Mesothelial cell of epicardium (in vitro differentiated cells): ENCODE data around the gene SMIM43. TPM values are rescaled to one million over a fixed set of nuclear protein-coding genes. Genes with fewer than 3 reads are reported as not detected.
A peak's percentile ranks its signal among the peaks of the same experiment; 100 is the strongest.

ENCODE experiments used
- DNase-seq, 2 experiments: peaks; one replicate each; pipeline ENCODE4 v3.0.0; 2021; ENCODE audit warnings: low spot score in 2 of 2; ENCODE audit not compliant: unreplicated experiment in 2 of 2
- H3K27ac Mint-ChIP-seq: 2 replicates; pipeline ENCODE4 v1.8.0; 2021; ENCODE audit warnings: mixed read lengths
- H3K27me3 Mint-ChIP-seq: 2 replicates; pipeline ENCODE4 v1.8.0; 2021; ENCODE audit warnings: low read depth, mixed read lengths
- H3K36me3 Mint-ChIP-seq: 2 replicates; pipeline ENCODE4 v1.8.0; 2021; ENCODE audit warnings: mixed read lengths
- H3K4me1 Mint-ChIP-seq: 2 replicates; pipeline ENCODE4 v1.8.0; 2021; ENCODE audit warnings: mixed read lengths
- H3K4me3 Mint-ChIP-seq: 2 replicates; pipeline ENCODE4 v1.8.0; 2021; ENCODE audit warnings: mild to moderate bottlenecking, moderate library complexity, mixed read lengths
- H3K9me3 Mint-ChIP-seq: 2 replicates; pipeline ENCODE4 v1.8.0; 2021; ENCODE audit warnings: mixed read lengths
- total RNA-seq: library from RNA; stranded (reverse); gene quantifications from 3 replicates; pipeline ENCODE4 v1.2.1, GENCODE V29; 2021
- TF ChIP-seq, protein P1 (sequence below): fragments of 200-600 bp; sonication (generic); IDR thresholded peaks from one replicate; pipeline ENCODE4 v1.5.0; 2021; ENCODE audit warnings: antibody characterized with exemption; ENCODE audit not compliant: unreplicated experiment

The SMIM43 gene
- total RNA-seq, 1 donor from 2014 or later = not detected

DNA sequence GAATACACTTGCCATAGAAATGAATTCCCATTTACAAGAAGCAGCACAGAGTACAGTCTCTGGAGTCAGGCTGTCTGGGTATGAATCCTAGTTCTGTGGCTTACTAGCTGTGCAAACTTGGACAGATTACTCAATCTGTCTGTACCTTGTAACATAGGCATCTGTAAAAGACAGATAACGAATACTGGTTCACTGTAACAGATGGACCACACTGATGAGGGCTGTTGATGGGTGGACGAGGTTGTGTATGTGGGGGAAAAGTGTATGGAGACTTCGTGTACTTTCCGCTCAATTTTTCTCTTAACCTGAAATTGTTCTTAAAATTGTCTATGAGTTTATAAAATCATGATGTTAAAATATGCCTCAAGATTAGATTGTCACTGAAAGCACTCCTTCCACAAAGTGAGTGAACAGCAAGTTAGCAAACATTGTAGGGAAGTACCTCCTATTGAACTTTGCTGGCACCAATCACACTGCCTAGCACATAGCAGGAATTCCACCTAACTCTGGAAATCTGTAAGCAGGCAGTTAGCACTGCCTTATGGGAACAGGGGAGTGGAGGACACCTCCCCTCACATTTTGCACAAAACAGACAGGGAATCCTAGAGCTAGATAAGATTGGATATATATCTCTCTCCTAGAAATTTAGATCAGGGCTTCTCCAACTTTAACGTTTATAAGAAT, 29.7 kb upstream of the SMIM43 start:
- TF ChIP-seq, protein P1, sequence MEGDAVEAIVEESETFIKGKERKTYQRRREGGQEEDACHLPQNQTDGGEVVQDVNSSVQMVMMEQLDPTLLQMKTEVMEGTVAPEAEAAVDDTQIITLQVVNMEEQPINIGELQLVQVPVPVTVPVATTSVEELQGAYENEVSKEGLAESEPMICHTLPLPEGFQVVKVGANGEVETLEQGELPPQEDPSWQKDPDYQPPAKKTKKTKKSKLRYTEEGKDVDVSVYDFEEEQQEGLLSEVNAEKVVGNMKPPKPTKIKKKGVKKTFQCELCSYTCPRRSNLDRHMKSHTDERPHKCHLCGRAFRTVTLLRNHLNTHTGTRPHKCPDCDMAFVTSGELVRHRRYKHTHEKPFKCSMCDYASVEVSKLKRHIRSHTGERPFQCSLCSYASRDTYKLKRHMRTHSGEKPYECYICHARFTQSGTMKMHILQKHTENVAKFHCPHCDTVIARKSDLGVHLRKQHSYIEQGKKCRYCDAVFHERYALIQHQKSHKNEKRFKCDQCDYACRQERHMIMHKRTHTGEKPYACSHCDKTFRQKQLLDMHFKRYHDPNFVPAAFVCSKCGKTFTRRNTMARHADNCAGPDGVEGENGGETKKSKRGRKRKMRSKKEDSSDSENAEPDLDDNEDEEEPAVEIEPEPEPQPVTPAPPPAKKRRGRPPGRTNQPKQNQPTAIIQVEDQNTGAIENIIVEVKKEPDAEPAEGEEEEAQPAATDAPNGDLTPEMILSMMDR = no peak
- Mint-ChIP-seq H3K36me3 (no peaks in the 10 kb centered on the region), H3K4me3 (no peak overlapping the region), H3K9me3 (no peaks in the 10 kb centered on the region), H3K27ac (peak overlapping the region; percentile 52), H3K27me3 (peaks cover 31% of the 10 kb centered on the region), H3K4me1 (peaks cover 10% of the 10 kb centered on the region)
- DNase-seq = no peak

DNA sequence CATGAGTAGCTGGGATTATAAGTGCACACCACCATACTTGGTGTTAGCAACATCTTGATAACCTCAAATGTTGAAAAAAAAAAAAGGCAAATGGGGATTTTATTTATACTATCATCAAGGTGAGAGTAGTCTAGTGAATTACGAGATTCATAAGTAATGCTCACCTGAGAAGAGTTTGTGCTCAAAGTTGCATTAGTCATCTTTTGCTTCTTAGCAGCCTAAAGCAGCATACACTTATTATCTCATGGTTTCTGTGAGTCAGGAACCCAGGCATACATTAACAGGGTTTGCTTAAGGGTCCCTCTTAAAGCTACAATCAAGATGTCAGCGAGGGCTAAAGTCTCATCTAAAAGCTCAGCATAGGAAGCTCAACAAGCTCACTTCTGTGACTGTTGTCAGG, 28.0 kb upstream of the SMIM43 start:
- TF ChIP-seq, protein P1 = no peak
- Mint-ChIP-seq H3K27ac (no peak overlapping the region), H3K4me3 (no peak overlapping the region), H3K4me1 (peaks cover 10% of the 10 kb centered on the region), H3K9me3 (no peaks in the 10 kb centered on the region), H3K36me3 (no peaks in the 10 kb centered on the region), H3K27me3 (peaks cover 46% of the 10 kb centered on the region)
- no peak for DNase-seq

DNA sequence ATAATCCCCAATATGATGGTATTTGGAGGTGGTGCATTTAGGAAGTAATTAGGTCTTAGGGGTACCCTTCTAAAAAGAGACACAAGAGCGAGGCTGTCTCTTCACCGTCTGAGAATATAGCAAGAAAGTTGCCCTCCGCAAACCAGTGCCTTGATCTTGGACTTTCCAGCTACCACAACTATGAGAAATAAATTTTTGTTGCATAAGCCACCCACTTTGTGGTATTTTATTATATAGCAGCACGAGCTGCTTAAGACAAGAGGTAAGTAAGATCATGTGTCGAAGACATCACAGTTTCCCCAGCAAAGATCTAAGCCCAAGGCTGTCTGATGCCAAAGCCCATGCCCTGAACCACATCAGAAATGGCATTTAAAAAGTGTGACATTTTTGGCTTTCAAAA, 26.5 kb upstream of the SMIM43 start:
- H3K36me3 Mint-ChIP-seq = no peaks in the 10 kb centered on the region
- no peak overlapping the region for H3K27ac Mint-ChIP-seq
- H3K9me3 Mint-ChIP-seq = no peaks in the 10 kb centered on the region
- no peak overlapping the region for H3K4me3 Mint-ChIP-seq
- peaks cover 52% of the 10 kb centered on the region for H3K27me3 Mint-ChIP-seq
- no peak for DNase-seq
- TF ChIP-seq, protein P1 = no peak
- H3K4me1 Mint-ChIP-seq = peaks cover 10% of the 10 kb centered on the region

DNA sequence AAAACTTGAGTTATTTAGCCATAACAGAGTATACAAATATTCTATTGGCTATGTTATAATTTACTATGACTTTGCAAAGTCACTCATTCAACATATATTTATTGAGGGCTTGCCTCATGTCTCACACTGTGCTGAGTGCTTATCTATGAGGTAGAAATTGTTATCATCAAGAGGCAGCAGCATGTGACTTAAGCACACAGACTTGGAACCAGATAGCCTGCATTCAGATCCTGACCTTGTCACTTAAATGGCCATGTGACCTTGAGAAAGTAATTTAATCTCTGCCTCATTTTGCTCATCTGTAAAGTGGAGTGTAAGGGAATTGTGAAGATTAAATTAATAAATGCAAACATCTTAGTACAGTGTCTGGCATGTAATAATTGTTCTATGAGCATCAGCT, 26.0 kb upstream of the SMIM43 start:
- TF ChIP-seq, protein P1 = no peak

DNA sequence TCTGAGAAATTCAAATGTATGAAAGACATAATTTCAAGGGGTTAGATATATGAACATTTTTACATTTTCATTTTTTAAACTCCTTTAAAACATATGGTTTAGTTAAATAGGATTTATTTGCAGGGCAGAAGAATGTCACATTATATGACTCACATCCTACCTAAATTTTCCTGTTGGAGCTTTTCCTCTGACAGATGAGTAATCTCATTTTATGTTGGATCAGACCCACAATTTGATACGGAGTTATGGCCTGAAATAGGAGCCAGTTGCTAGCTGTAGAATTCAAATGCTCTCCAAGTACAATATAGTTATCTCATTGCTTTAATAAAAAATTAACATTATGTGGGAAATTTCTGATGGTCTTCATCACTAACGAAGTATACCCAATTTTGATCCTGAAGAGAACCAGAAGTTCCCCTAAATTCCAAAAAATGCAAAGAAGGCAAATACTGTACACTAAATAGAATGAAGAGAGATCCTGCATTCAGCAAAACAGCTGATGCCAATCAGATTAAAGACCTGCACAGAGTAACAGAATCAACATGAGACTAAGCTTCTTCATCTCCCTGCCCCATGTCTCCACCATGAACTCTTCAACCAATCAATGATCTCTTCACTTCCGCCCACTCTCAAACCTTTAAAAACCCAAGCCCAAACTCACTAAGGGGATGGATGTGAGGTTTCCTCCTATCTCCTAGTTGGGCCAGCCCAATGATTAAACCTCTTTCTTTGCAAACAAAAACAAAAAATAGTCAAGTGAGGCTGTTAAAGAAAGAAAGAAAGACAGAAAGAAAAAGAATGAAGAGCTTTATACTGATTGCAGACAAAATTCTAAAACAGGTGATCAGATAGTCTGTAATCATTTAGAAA, 25.2 kb upstream of the SMIM43 start:
- Mint-ChIP-seq H3K27me3 (peaks cover 57% of the 10 kb centered on the region), H3K27ac (no peak overlapping the region), H3K9me3 (no peaks in the 10 kb centered on the region), H3K4me1 (peaks cover 10% of the 10 kb centered on the region), H3K36me3 (no peaks in the 10 kb centered on the region), H3K4me3 (no peak overlapping the region)
- TF ChIP-seq, protein P1 = no peak
- DNase-seq = no peak

More for the DNA sequence above, 26.0 kb upstream of the SMIM43 start:
- H3K27me3 Mint-ChIP-seq = peaks cover 54% of the 10 kb centered on the region
- H3K4me1 Mint-ChIP-seq = peaks cover 10% of the 10 kb centered on the region
- DNase-seq = no peak
- no peaks in the 10 kb centered on the region for H3K36me3 Mint-ChIP-seq
- H3K4me3 Mint-ChIP-seq = no peak overlapping the region
- no peak overlapping the region for H3K27ac Mint-ChIP-seq
- H3K9me3 Mint-ChIP-seq = no peaks in the 10 kb centered on the region
